ENCODE data around the gene NUTF2. TPM values are rescaled to one million over a fixed set of nuclear protein-coding genes. Genes with fewer than 3 reads are reported as not detected.
A peak's percentile ranks its signal among the peaks of the same experiment; 100 is the strongest.

The NUTF2 gene
- total RNA-seq, 1 donor from 2014 or later = 73.6 TPM

DNA sequence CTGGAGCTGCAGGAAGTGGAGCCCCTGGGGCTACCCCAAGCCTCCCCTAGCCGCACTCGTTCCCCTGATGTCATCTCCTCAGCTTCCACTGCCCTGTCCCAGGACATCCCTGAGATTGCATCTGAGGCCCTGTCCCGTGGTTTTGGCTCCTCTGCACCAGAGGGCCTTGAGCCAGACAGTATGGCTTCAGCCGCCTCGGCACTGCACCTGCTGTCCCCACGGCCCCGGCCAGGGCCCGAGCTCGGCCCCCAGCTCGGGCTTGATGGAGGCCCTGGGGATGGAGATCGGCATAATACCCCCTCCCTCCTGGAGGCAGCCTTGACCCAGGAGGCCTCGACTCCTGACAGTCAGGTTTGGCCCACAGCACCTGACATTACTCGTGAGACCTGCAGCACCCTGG is 33.9 kb downstream of the NUTF2 start:
- H3K27me3 ChIP-seq (ENCODE audit: low read depth) = no peaks in the 10 kb centered on the region
- peaks cover 85% of the 10 kb centered on the region for H3K36me3 ChIP-seq
- peaks cover 67% of the 10 kb centered on the region for H3K4me1 ChIP-seq
- no peaks in the 10 kb centered on the region for H3K9me3 ChIP-seq (replicated peaks)
- peak overlapping the region; percentile 93 for H3K27ac ChIP-seq (replicated peaks)
- intact Hi-C loops (cut with micrococcal nuclease) = no loop called here
- DNase-seq = no peak
- no peak overlapping the region for H3K4me3 ChIP-seq
- TF ChIP-seq CTCF (IDR thresholded peaks at IDR 0.05; ENCODE audit: borderline replicate concordance) = no peak

GRCh38 chr16:67881621-67882161 is 35.0 kb downstream of the NUTF2 start:
- peak overlapping the region; percentile 93 for H3K27ac ChIP-seq (replicated peaks)
- H3K36me3 ChIP-seq = peaks cover 77% of the 10 kb centered on the region
- H3K27me3 ChIP-seq (ENCODE audit: low read depth) = no peaks in the 10 kb centered on the region
- no peaks in the 10 kb centered on the region for H3K9me3 ChIP-seq (replicated peaks)
- DNase-seq = peak; percentile 63
- peaks cover 56% of the 10 kb centered on the region for H3K4me1 ChIP-seq
- peak overlapping the region; percentile 27 for H3K4me3 ChIP-seq
- TF ChIP-seq CTCF (IDR thresholded peaks at IDR 0.05; ENCODE audit: borderline replicate concordance) = no peak
- intact Hi-C loops (cut with micrococcal nuclease) = no loop called here

GRCh38 chr16:67882374-67883145 is 35.8 kb downstream of the NUTF2 start:
- Histone ChIP-seq H3K27ac (replicated peaks) (peak overlapping the region; percentile 93), H3K4me3 (peak overlapping the region; percentile 29), H3K4me1 (peaks cover 56% of the 10 kb centered on the region), H3K9me3 (replicated peaks) (no peaks in the 10 kb centered on the region), H3K27me3 (ENCODE audit: low read depth) (no peaks in the 10 kb centered on the region), H3K36me3 (peaks cover 69% of the 10 kb centered on the region)
- TF ChIP-seq CTCF (IDR thresholded peaks at IDR 0.05; ENCODE audit: borderline replicate concordance) = no peak
- DNase-seq = peak; percentile 72
- intact Hi-C loops (cut with micrococcal nuclease) = no loop called here

GRCh38 chr16:67883146-67883871 is 36.6 kb downstream of the NUTF2 start:
- no peaks in the 10 kb centered on the region for H3K27me3 ChIP-seq (ENCODE audit: low read depth)
- intact Hi-C loops (cut with micrococcal nuclease) = no loop called here
- no peak for DNase-seq
- H3K36me3 ChIP-seq = peaks cover 61% of the 10 kb centered on the region
- no peaks in the 10 kb centered on the region for H3K9me3 ChIP-seq (replicated peaks)
- peaks cover 56% of the 10 kb centered on the region for H3K4me1 ChIP-seq
- peak overlapping the region; percentile 93 for H3K27ac ChIP-seq (replicated peaks)
- peak overlapping the region; percentile 29 for H3K4me3 ChIP-seq
- no peak for TF ChIP-seq CTCF (IDR thresholded peaks at IDR 0.05; ENCODE audit: borderline replicate concordance)

- Histone ChIP-seq H3K9me3 (replicated peaks) (no peaks in the 10 kb centered on the region), H3K36me3 (peaks cover 56% of the 10 kb centered on the region), H3K4me1 (peaks cover 56% of the 10 kb centered on the region), H3K27me3 (ENCODE audit: low read depth) (no peaks in the 10 kb centered on the region), H3K4me3 (no peak overlapping the region), H3K27ac (replicated peaks) (peak overlapping the region; percentile 93)
- DNase-seq = peak; percentile 54
- TF ChIP-seq CTCF (IDR thresholded peaks at IDR 0.05; ENCODE audit: borderline replicate concordance) = peak; percentile 89
- intact Hi-C loops (cut with micrococcal nuclease) = no loop called here
Observed at GRCh38 chr16:67883872-67884261, 37.1 kb downstream of the NUTF2 start.

All from left ventricle myocardium inferior (tissue), 1 donor.